Colonic mucosa (tissue), 4 donors: ENCODE measurements around the gene C9orf153. TPM values are rescaled to one million over a fixed set of nuclear protein-coding genes. Genes with fewer than 3 reads are reported as not detected.

ENCODE experiments used
- DNase-seq: peaks from one replicate; pipeline ENCODE4 v3.0.0-alpha.2; 2020
- H3K27ac ChIP-seq: fragments of 200-600 bp; one replicate; pipeline ENCODE4 v1.8.0; 2021
- H3K27me3 ChIP-seq: fragments of 200-600 bp; one replicate; pipeline ENCODE4 v1.8.0; 2021
- H3K36me3 ChIP-seq: fragments of 200-600 bp; one replicate; pipeline ENCODE4 v1.8.0; 2021
- H3K4me1 ChIP-seq: fragments of 200-600 bp; one replicate; pipeline ENCODE4 v1.8.0; 2021; ENCODE audit warnings: mild to moderate bottlenecking
- H3K4me3 ChIP-seq: fragments of 200-600 bp; one replicate; pipeline ENCODE4 v1.8.0; 2021
- H3K9ac ChIP-seq, 2 donors: one replicate each; pipeline ENCODE4 v1.7.0; 2013; ENCODE audit warnings: control low read depth in 2 of 2, low read depth in 2 of 2, low read length in 2 of 2
- H3K9me3 ChIP-seq: fragments of 200-600 bp; one replicate; pipeline ENCODE4 v1.8.0; 2021
- intact Hi-C: fragments of 100-400 bp; cut with DNase I; formaldehyde crosslinking; loops from one replicate; pipeline ENCODE4 v1.14.1; 2022
- total RNA-seq, 2 donors: library from RNA; stranded (reverse); fragmentation: NEBNext Ultra II Directional in 1 of 2; extraction: Animal tissue kit (Norgen Biotek cat#: 25700) in 1 of 2; gene quantifications; one replicate each; pipeline ENCODE4 v1.2.1, GENCODE V29; 2021
- TF ChIP-seq, protein P1 (sequence below): fragments of 200-600 bp; IDR thresholded peaks from one replicate; pipeline ENCODE4 v1.8.0; 2022; ENCODE audit warnings: antibody characterized with exemption, mild to moderate bottlenecking
- donor health status: healthy.
- donor health status: DM: no; HTN: no; CAD: no.
- donor health status: DM: no; HTN: no; CAD: no.

Gene C9orf153
- total RNA-seq, 2 donors from 2014 or later: not detected

DNA sequence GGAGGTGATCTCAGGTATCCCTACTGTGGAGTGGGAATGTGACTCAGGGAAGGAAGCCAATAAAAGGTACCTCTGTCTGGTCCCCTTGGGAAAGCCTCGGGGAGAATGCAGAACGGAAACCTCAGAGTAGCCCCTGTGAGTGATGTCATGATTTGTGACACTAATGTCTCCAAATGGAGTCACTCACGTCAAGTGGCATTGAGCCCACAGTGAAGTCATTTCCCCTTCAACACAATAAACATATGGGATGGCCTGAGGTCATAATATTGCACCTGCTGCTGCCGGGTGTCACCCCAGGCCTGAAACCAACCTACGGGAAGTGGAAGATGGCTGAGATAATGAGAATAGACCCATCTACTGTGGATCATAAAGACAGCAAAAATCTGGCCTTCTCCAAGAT is 84.2 kb downstream of the C9orf153 start:
- TF ChIP-seq, protein P1, sequence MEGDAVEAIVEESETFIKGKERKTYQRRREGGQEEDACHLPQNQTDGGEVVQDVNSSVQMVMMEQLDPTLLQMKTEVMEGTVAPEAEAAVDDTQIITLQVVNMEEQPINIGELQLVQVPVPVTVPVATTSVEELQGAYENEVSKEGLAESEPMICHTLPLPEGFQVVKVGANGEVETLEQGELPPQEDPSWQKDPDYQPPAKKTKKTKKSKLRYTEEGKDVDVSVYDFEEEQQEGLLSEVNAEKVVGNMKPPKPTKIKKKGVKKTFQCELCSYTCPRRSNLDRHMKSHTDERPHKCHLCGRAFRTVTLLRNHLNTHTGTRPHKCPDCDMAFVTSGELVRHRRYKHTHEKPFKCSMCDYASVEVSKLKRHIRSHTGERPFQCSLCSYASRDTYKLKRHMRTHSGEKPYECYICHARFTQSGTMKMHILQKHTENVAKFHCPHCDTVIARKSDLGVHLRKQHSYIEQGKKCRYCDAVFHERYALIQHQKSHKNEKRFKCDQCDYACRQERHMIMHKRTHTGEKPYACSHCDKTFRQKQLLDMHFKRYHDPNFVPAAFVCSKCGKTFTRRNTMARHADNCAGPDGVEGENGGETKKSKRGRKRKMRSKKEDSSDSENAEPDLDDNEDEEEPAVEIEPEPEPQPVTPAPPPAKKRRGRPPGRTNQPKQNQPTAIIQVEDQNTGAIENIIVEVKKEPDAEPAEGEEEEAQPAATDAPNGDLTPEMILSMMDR: no peak
- Histone ChIP-seq H3K27ac (no peak overlapping the region), H3K9me3 (no peaks in the 10 kb centered on the region), H3K9ac (no peak overlapping the region), H3K36me3 (no peaks in the 10 kb centered on the region), H3K4me3 (no peak overlapping the region), H3K27me3 (no peaks in the 10 kb centered on the region), H3K4me1 (no peaks in the 10 kb centered on the region)
- intact Hi-C loops: no loop called here
- DNase-seq: no peak

Other genes starting within 250 kb of the C9orf153 start
- 100 to 1,000 TPM; 337 to 393 TPM for gene GOLM1, start 160.1 kb downstream of the C9orf153 start, total RNA-seq
- 10 to 100 TPM; 20.3 to 22.4 TPM for gene ISCA1, start 22.9 kb upstream of the C9orf153 start, total RNA-seq
- 10 to 100 TPM; 31.5 to 42.4 TPM for gene TUT7, start 94.8 kb upstream of the C9orf153 start, total RNA-seq